Testis (tissue), 2 donors: ENCODE results near the gene VAMP4.

Experiments
- POLR2A ChIP-seq: fragments of 450-650 bp; IDR thresholded peaks from one replicate; pipeline ENCODE4 v1.6.1; 2017; ENCODE audit warnings: antibody characterized with exemption, mild to moderate bottlenecking, moderate library complexity
- TF ChIP-seq, protein P1 (sequence below), 3 experiments: fragments of 450-650 bp in 2 of 3; fragments of 200-600 bp in 1 of 3; sonication (generic) in 1 of 3; IDR thresholded peaks; one replicate each; pipeline ENCODE4 v1.5.1; 2016 to 2019; ENCODE audit warnings: antibody characterized with exemption in 3 of 3, mild to moderate bottlenecking in 2 of 3, moderate library complexity in 1 of 3

DNA sequence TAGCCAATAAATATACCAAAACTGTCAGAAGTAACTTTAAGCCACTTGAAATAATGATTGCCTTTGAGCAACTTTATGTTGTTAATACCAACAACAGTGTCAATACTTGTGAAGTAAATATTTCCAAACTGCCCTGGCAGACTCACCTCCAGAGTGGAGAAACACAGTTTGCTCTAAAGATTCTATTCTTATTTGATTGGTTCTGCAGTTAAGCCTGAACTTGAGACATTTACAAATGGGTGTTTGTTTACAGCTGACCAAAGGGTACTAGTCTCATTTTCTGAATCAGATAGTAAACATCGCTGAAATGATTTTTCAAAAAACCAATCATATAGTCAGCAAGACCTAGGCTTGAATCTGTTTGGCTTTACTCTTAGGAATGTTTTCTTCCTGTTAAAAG lies 88.1 kb downstream of the VAMP4 start:
- TF ChIP-seq, protein P1, sequence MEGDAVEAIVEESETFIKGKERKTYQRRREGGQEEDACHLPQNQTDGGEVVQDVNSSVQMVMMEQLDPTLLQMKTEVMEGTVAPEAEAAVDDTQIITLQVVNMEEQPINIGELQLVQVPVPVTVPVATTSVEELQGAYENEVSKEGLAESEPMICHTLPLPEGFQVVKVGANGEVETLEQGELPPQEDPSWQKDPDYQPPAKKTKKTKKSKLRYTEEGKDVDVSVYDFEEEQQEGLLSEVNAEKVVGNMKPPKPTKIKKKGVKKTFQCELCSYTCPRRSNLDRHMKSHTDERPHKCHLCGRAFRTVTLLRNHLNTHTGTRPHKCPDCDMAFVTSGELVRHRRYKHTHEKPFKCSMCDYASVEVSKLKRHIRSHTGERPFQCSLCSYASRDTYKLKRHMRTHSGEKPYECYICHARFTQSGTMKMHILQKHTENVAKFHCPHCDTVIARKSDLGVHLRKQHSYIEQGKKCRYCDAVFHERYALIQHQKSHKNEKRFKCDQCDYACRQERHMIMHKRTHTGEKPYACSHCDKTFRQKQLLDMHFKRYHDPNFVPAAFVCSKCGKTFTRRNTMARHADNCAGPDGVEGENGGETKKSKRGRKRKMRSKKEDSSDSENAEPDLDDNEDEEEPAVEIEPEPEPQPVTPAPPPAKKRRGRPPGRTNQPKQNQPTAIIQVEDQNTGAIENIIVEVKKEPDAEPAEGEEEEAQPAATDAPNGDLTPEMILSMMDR (IDR thresholded peaks at IDR 0.05): no peak
- no peak for TF ChIP-seq POLR2A
